Measurements from ENCODE around the gene SESTD1. TPM values are rescaled to one million over a fixed set of nuclear protein-coding genes. Genes with fewer than 3 reads are reported as not detected.
A peak's percentile ranks its signal among the peaks of the same experiment; 100 is the strongest.

SESTD1 gene
- polyA plus RNA-seq (ENCODE audit: insufficient read length in 3 of 3) = 10 to 100 TPM; 83.2 to 98.1 (median 85.7) TPM

GRCh38 chr2:179264368-179265081, at the start of gene SESTD1:
SESTD1 (minus strand) TSS chr2:179264832; CDS start chr2:179191841, 72,991 bp downstream.
- peak in 1 of 3 donors; percentile 36 for DNase-seq (ENCODE audit: low read depth in 3 of 3, low spot score in 2 of 3)

DNA sequence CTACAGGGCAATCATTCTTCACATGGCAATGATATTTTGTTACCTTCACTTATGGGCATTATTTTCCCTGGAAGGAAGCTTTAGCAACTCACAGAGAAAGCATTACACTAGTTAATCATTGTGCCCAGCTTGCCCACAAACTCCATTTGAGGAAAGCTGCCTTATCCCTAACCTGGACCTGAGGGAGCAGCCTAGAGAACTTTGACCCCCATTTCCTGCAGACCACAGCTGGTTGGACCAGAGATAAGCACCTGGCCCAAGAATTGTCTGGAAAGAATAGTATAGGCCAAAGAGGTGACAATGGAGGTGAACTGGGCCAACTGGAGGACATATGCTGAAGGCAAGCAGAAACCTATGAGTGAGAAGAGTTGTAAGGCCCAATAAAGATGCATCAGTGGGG, 48.4 kb upstream of the SESTD1 start:
- DNase-seq (ENCODE audit: low read depth in 3 of 3, low spot score in 2 of 3) = no peak

GRCh38 chr2:179311101-179311500, 46.5 kb upstream of the SESTD1 start:
- peak in 2 of 3 donors; percentile 18 to 32 for DNase-seq (ENCODE audit: low read depth in 3 of 3, low spot score in 2 of 3)

GRCh38 chr2:179307616-179308371, 43.2 kb upstream of the SESTD1 start:
- no peak for DNase-seq (ENCODE audit: low read depth in 3 of 3, low spot score in 2 of 3)

- no peak for DNase-seq (ENCODE audit: low read depth in 3 of 3, low spot score in 2 of 3)
Observed at GRCh38 chr2:179305125-179305524, 40.5 kb upstream of the SESTD1 start.

- DNase-seq (ENCODE audit: low read depth in 3 of 3, low spot score in 2 of 3) = no peak
Observed at GRCh38 chr2:179304424-179304823, 39.8 kb upstream of the SESTD1 start.

DNA sequence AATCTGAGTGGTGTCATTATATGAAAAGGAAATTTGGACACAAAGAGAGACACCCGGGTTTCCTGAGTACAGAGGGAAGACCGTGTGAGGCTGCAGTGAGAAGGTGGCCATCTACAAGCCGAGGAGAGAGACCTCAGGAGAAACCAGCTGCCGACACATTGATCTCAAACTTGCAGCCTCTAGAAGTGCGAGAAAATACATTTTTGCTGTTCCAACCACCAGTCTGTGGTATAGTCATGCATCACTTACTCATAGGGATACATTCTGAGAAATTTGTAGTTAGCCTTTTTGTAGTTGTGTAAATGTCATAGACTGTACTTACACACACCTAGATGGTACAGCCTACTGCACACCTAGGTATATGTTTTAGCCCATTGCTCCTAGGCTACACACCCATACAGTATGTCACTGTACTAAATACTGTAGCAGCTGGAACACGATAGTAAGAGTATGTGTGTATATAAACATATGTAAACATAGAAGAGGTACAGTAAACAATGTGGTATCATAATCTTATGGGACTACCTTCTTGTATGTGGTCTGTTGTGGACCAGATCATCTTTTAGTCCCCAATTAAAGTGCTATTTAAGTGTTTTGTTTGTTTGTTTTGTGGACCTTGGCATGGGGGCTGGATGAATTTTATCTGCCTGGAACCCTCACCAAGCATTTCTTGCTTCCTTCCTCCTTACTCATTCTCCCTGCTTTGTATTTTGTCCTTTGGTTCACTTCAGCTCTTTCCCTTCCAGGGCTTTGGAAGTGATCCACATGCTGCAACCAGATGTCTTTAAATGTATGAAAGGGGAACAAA, 38.3 kb upstream of the SESTD1 start:
- no peak for DNase-seq (ENCODE audit: low read depth in 3 of 3, low spot score in 2 of 3)

GRCh38 chr2:179302149-179302548, 37.5 kb upstream of the SESTD1 start:
- DNase-seq (ENCODE audit: low read depth in 3 of 3, low spot score in 2 of 3) = no peak

DNA sequence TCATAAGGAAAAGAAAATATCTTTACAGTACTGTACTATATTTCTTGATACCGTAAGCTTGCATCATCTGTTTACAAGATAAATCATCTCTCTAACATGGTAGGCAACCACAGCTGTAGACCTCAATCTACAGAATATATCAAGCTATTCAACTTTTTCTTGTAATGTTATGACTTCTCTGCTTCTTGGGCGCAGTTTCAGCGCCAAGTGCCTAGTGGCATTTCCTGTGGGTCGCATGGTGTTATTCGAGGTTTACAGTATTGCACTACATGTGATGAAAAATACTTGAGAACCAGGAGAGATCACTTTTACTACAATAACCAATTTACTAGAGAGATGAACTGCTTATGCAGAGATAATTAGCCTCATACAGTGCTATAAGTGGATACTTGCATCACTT, 34.0 kb upstream of the SESTD1 start:
- DNase-seq (ENCODE audit: low read depth in 3 of 3, low spot score in 2 of 3) = no peak

DNA sequence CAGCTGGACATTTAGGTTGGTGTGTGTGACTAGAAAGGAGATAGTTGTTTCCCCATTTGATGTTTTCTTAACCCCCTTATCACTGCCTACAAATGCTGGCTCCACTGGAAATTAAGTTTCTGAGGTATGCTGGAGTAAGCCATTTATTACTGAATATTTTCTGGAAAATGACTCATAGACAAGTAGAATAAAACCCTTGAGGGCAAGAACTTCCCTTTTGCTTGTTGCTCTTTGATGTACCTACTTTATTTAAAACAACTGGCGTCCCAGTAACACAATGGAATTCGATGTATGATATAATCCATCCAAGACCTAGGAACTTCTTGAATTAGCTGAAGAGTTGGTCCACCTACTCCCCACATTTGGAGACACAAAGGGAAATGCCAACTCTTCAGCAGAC, 33.3 kb upstream of the SESTD1 start:
- no peak for DNase-seq (ENCODE audit: low read depth in 3 of 3, low spot score in 2 of 3)

GRCh38 chr2:179290329-179290728, 25.7 kb upstream of the SESTD1 start:
- no peak for DNase-seq (ENCODE audit: low read depth in 3 of 3, low spot score in 2 of 3)

DNA sequence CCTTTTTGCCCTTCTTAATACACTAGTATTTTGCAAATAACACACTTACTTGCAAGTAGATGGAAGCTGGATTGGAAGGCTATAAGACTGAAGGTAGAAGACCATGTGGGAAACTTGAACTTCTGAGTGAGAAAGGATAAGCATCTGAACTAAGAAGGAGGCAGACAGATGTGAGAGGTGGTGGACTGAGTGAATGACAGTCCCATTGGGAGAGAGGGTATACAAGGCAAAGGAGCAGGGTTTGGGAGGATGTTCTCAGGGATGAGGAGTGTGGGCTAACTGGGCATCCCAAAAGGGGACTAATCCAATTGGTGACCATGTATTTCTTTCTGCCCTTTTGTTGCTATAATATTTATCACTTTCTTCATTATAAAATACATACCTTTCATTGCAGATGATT, 20.4 kb upstream of the SESTD1 start:
- DNase-seq (ENCODE audit: low read depth in 3 of 3, low spot score in 2 of 3) = no peak

DNA sequence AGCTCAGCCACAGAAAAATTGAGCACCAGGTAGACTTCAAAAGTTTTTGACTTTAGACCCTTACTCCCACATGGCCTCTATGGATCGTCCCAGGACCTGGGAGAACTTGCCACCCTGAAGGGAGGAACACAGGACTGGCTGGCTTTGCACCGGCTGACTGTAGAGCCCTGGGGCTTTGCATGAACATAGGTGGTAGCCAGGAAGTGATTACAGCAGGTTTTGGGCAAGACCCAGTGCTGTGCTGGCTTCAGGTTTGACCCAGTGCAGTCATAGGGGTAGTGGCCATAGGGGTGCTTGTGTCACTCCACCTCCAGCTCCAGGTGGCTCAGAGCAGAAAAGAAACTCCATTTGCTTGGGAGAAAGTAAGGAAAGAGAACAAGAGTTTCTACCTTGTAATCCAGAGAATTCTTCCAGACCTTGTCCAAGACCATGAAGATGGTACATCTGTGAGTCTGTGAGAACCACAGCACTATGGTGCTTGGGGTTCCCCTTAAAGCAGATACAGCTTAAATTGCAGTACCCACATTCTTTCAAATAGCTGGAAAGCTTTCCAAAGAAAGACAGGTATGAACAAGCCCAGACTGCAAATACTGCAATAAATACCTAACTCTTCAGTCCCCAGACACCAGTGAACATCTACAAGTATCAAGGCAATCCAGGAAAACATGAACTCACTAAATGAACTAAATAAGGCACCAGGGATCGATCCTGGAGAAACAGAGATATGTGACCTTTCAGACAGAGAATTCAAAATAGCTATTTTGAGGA, 13.0 kb upstream of the SESTD1 start:
- no peak for DNase-seq (ENCODE audit: low read depth in 3 of 3, low spot score in 2 of 3)

DNA sequence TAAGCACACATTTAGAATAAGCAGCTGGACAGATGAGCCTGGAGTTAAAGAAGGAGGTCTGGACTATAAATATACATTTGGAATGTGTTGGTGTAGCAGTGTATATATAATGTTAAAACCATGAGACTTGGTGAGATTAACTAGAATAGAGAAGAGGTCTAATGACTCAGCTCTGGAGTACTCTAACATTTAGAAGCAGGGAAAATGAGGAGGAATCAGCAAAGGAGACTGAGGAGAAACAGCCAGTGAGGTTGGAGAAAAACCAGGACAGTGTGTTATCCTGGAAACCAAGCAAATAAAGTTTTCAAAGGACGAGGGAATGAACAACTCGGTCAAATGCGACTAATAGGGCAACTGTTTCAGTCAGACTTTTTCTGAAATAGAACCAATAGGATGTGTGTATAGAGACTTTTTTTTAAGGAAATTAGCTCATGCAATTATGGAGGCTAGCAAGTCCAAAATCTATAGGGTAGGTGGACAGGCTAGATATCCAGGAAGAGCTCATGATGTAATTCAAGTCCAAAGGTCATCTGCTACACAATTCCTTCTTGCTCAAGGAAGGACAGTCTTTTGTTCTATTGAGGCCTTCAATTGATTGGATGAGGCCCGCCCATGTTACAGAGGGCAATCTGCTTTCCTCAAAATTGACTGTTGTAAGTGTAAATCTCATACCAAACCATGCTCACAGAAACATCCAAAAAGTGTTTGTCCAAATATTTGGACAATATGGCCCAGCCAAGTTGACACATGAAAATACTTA, 10.8 kb upstream of the SESTD1 start:
- DNase-seq (ENCODE audit: low read depth in 3 of 3, low spot score in 2 of 3) = no peak

DNA sequence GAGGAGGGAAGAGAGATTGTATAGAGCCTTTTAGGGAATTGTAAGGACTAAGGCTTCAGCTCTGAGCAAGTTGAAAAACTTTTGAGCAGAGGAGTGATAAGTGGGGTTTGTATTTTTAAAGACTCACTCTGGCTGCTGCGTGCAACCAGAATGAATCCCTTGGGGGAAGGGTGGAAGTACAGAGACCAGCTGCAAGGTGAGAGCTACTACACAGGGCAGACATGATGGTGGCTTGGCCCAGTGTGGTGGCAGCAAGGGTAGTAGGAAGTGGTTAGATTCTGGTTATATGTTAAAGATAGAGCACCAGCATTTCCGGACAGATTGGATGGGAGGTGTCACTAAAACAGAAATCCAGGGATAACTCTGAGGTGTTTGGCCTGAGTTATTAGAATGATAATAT, 10.1 kb upstream of the SESTD1 start:
- DNase-seq (ENCODE audit: low read depth in 3 of 3, low spot score in 2 of 3) = no peak

GRCh38 chr2:179273461-179273962, 8.9 kb upstream of the SESTD1 start:
- peak in 1 of 3 donors; percentile 15 for DNase-seq (ENCODE audit: low read depth in 3 of 3, low spot score in 2 of 3)

GRCh38 chr2:179272406-179273192, 8.0 kb upstream of the SESTD1 start:
- peak in 1 of 3 donors; percentile 24 for DNase-seq (ENCODE audit: low read depth in 3 of 3, low spot score in 2 of 3)

- DNase-seq (ENCODE audit: low read depth in 3 of 3, low spot score in 2 of 3) = no peak
Observed at GRCh38 chr2:179270689-179271088, 6.1 kb upstream of the SESTD1 start.
